SKM-1 (cell line): ENCODE results near the gene SPC25.
"Not testable (repeated sequence)": the region's sequence is repeated elsewhere in the genome, so short reads cannot be mapped to it uniquely, and the experiment has no call there.

ENCODE experiments used
- DNase-seq: peaks from one replicate; lab custom pipeline; 2025; ENCODE audit not compliant: unreplicated experiment; lab: John Stamatoyannopoulos, UW

SPC25 gene

GRCh38 chr2:168903888-168904287 lies 13.7 kb upstream of the SPC25 start:
- no peak for DNase-seq

GRCh38 chr2:168901003-168901402 lies 10.8 kb upstream of the SPC25 start, which contains the start of gene G6PC2:
G6PC2 (plus strand) TSS chr2:168901291; CDS start chr2:168901332, 41 bp downstream.
- DNase-seq = no peak

GRCh38 chr2:168897449-168897848 lies 7.2 kb upstream of the SPC25 start:
- no peak for DNase-seq

- peak; percentile 49 for DNase-seq
Measured at GRCh38 chr2:168896783-168897182, 6.6 kb upstream of the SPC25 start.

DNA sequence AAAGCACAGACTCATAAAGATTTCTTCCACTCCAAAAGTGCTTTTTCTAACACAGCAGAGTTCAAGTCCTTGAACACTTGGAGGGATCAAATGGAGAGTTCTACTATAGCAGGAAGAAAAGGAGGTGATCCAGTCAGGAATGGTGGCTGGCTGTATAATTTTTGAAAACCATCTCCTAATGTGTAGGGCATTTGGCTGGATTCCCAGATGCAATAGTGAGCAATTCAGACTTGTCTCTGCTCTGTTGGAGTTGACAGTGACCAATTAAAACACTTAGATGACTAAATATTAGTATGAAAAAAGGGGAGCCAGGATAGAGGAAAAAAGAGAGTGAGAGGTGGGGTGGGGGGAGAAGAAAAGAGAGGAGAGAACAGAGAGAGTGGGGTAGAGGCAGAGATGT lies 5.5 kb upstream of the SPC25 start:
- DNase-seq = no peak

- no peak for DNase-seq
Measured at GRCh38 chr2:168894720-168895119, 4.5 kb upstream of the SPC25 start.

DNA sequence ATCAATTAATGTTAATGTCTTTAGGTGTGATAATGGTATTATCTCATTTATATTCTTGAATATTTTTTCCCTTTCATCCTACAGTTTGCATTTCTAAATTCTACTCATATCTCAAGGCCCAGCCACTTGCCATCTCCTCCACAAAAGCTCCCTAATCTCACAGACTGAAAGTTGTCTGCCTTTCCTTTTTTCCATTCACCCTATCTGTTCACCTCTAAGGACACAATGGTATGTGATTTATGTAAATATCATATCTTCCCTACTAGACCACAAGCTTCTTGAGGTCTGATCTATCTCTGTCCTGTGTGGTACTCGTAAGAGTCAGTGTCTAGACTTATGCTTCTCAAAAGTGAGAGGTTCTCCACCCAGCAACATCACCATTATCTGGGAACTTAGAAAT lies 3.9 kb upstream of the SPC25 start:
- no peak for DNase-seq

- DNase-seq = no peak
Measured at GRCh38 chr2:168892327-168892726, 2.1 kb upstream of the SPC25 start.

GRCh38 chr2:168889635-168890005 lies 610 bp downstream of the SPC25 start:
- no peak for DNase-seq

- no peak for DNase-seq
Measured at GRCh38 chr2:168884975-168885374, 5.3 kb downstream of the SPC25 start.

DNA sequence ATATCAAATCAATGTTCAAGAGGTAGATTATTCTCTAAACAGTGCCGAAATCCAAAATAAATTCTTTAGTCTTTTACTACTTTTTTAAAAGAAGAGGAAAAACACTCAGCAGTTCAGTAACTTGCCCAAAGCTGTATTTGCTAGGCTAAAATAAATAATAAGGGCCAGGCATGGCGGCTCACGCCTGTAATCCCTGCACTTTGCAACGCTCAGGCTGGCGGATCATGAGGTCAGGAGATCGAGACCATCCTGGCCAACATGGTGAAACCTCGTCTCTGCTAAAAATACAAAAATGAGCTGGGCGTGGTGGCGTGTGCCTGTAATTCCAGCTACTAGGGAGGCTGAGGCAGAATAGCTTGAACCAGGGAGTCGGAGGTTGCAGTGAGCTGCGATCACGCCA lies 8.1 kb downstream of the SPC25 start:
- not testable (repeated sequence) for DNase-seq

DNA sequence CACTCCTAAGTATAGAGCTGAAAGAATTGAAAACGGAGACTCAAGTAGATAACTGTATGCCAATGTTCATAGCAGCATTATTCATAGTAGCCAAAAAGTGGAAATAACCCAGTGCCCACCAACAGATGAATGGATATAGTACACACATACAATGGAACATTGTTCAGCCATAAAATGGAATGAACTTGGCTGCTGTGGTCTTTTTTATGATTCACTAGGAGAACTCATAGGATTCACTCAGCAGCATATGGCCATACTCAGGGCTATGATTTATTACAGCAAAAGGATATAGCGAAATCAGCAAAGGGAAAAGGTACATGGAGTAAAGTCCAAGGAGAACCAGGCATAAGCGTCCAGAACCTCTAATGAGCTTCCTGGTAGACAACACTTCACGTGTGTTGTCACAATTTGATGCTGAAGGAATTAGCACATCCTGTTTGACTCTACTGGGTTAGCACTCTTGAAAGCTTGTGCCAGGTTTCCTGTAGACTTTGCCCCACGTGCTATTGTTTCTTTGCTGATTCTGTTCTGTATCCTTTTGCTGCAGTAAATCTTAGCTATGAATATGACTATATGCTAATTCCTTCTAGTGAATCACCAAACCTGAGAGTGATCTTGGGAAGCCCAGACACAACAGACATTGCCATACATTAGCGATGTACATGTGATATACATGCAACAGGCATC lies 15.7 kb downstream of the SPC25 start:
- DNase-seq = no peak

DNA sequence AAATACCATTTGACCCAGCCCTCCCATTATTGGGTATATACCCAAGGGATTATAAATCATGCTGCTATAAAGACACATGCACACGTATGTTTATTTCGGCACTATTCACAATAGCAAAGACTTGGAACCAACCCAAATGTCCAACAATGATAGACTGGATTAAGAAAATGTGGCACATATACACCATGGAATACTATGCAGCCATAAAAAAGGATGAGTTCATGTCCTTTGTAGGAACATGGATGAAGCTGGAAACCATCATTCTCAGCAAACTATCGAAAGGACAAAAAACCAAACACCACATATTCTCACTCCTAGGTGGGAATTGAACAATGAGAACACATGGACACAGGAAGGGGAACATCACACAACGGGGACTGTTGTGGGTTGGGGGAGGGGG lies 19.4 kb downstream of the SPC25 start:
- not testable (repeated sequence) for DNase-seq

DNA sequence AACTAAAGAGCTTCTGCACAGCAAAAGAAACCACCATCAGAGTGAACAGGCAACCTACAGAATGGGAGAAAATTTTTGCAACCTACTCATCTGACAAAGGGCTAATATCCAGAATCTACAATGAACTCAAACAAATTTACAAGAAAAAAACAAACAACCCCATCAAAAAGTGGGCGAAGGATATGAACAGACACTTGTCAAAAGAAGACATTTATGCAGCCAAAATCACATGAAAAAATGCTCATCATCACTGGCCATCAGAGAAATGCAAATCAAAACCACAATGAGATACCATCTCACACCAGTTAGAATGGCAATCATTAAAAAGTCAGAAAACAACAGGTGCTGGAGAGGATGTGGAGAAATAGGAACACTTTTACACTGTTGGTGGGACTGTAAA lies 19.9 kb downstream of the SPC25 start:
- DNase-seq = not testable (repeated sequence)

DNA sequence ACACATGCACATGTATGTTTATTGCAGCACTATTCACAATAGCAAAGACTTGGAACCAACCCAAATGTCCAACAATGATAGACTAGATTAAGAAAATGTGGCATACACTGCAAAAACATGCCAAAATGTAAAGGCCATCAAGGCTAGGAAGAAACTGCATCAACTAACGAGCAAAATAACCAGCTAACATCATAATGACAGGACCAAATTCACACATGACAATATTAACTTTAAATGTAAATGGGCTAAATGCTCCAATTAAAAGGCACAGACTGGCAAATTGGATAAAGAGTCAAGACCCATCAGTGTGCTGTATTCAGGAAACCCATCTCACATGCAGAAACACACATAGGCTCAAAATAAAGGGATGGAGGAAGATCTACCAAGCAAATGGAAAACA lies 23.1 kb downstream of the SPC25 start:
- not testable (repeated sequence) for DNase-seq

- no peak for DNase-seq
Measured at GRCh38 chr2:168858146-168858545, 32.1 kb downstream of the SPC25 start.

GRCh38 chr2:168855601-168856000 lies 34.6 kb downstream of the SPC25 start:
- no peak for DNase-seq

- DNase-seq = no peak
Measured at GRCh38 chr2:168854651-168855050, 35.6 kb downstream of the SPC25 start.

DNA sequence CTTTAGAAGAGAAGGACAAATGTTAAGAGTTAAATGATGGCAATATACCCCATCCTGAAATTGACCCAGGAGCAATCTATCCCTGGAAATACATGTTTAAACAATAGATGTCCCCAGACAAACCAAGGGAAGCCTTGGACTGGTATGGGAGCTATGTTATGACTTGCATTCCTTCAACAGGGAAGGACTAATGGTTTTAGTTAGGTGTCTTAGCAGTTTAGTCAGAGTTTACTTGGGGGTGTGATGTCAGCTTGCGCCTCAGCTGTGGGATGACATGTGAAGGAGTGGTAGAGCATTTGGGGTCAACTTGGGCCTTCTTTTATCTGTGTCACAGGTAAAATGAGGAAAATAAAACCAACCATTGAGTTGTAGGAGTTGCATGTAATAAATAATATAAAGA lies 36.8 kb downstream of the SPC25 start:
- DNase-seq = no peak

DNA sequence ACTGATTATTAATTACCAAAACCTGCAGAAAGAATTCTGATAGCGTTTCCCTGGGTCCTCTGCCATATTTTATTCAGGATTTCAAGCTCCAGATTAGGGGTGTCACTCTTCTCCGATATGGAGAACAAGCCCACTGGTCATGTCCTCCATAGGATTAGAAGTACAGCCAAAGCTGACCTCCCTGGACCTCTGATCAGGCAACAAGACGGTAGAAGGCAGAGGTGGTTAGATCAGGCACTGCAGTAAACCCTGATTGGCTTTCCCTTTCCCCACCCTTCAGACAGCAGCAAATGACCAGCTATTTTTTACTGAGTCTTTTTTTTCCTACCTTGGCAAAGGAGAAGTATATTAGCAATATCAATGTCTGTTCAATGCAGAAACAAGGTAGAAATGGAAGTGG lies 37.7 kb downstream of the SPC25 start:
- no peak for DNase-seq

GRCh38 chr2:168851674-168852320 lies 38.4 kb downstream of the SPC25 start:
- DNase-seq = no peak

GRCh38 chr2:168850846-168851245 lies 39.4 kb downstream of the SPC25 start:
- no peak for DNase-seq

GRCh38 chr2:168849610-168850009 lies 40.6 kb downstream of the SPC25 start:
- DNase-seq = no peak
